CD14-positive monocyte (primary cell): ENCODE data around the gene KRT82. TPM values are rescaled to one million over a fixed set of nuclear protein-coding genes. Genes with fewer than 3 reads are reported as not detected.
A peak's percentile ranks its signal among the peaks of the same experiment; 100 is the strongest.

ENCODE experiments used
- DNase-seq, 3 donors: peaks; one replicate each; pipeline ENCODE4 v3.0.0-alpha.2; 2011 to 2022
- H2AFZ ChIP-seq: 2 replicates; pipeline ENCODE4 v1.6.0; 2012; ENCODE audit warnings: mild to moderate bottlenecking, low read depth, low read length, inconsistent platforms; ENCODE audit not compliant: insufficient read depth, poor library complexity, severe bottlenecking
- H3K27ac ChIP-seq, 2 donors: 1 replicate in 1 of 2; 2 replicates in 1 of 2; pipeline ENCODE4 v1.5.1; 2012 to 2013; ENCODE audit warnings: low read length in 2 of 2, control low read depth in 1 of 2, inconsistent platforms in 1 of 2, low read depth in 1 of 2, mild to moderate bottlenecking in 1 of 2
- H3K27me3 ChIP-seq, 2 donors: one replicate each; pipeline versions ENCODE4 v1.6.0 to v1.6.1; 2011 to 2013; ENCODE audit warnings: low read length in 2 of 2; ENCODE audit not compliant: control insufficient read depth in 2 of 2, insufficient read depth in 2 of 2
- H3K36me3 ChIP-seq, 2 donors: replicated peaks in 1 of 2; 1 replicate in 1 of 2; 2 replicates in 1 of 2; pipeline versions ENCODE4 v1.5.1 to v1.6.1; 2012 to 2013; ENCODE audit warnings: low read length in 2 of 2, control low read depth in 1 of 2, inconsistent platforms in 1 of 2, mild to moderate bottlenecking in 1 of 2; ENCODE audit not compliant: insufficient read depth in 2 of 2, control insufficient read depth in 1 of 2
- H3K4me1 ChIP-seq, 2 donors: 1 replicate in 1 of 2; 2 replicates in 1 of 2; pipeline versions ENCODE4 v1.5.1 to v1.6.1; 2012 to 2013; ENCODE audit warnings: low read length in 2 of 2, control low read depth in 1 of 2, inconsistent platforms in 1 of 2, mild to moderate bottlenecking in 1 of 2, moderate library complexity in 1 of 2; ENCODE audit not compliant: insufficient read depth in 2 of 2, control insufficient read depth in 1 of 2
- H3K4me2 ChIP-seq: replicated peaks from 2 replicates; pipeline ENCODE3; 2012; ENCODE audit warnings: low read length, moderate library complexity, mild to moderate bottlenecking; ENCODE audit not compliant: poor library complexity, severe bottlenecking; ENCODE audit errors: extremely low read depth
- H3K4me3 ChIP-seq, 3 experiments: fragments of 200-600 bp in 1 of 3; sonication (generic) in 1 of 3; replicated peaks in 1 of 3; 1 replicate in 2 of 3; 2 replicates in 1 of 3; pipeline ENCODE4 v1.5.1; 2011 to 2013; ENCODE audit warnings: low read length in 3 of 3, mild to moderate bottlenecking in 3 of 3, control low read depth in 2 of 3, low read depth in 2 of 3, inconsistent platforms in 1 of 3, moderate library complexity in 1 of 3
- H3K79me2 ChIP-seq: 2 replicates; pipeline ENCODE4 v1.6.0; 2012; ENCODE audit warnings: mild to moderate bottlenecking, control low read depth, inconsistent platforms, low read length, moderate library complexity; ENCODE audit not compliant: insufficient read depth
- H3K9ac ChIP-seq: 2 replicates; pipeline ENCODE4 v1.6.0; 2017; ENCODE audit warnings: low read length, mild to moderate bottlenecking; ENCODE audit not compliant: insufficient read depth, poor library complexity, severe bottlenecking
- H3K9me3 ChIP-seq, 2 donors: replicated peaks in 1 of 2; 1 replicate in 1 of 2; 2 replicates in 1 of 2; pipeline versions ENCODE4 v1.5.1 to v1.6.1; 2012 to 2013; ENCODE audit warnings: low read length in 2 of 2, control low read depth in 1 of 2; ENCODE audit not compliant: control insufficient read depth in 1 of 2, insufficient read depth in 1 of 2
- H4K20me1 ChIP-seq: 2 replicates; pipeline ENCODE4 v1.6.0; 2012; ENCODE audit warnings: mild to moderate bottlenecking, low read length, control low read depth, moderate library complexity; ENCODE audit not compliant: insufficient read depth
- H3K27ac Mint-ChIP-seq, 7 donors: one replicate each; pipeline ENCODE4 v1.8.0; 2020; ENCODE audit warnings: mild to moderate bottlenecking in 7 of 7, mixed read lengths in 7 of 7, moderate library complexity in 6 of 7, inconsistent platforms in 2 of 7
- H3K27me3 Mint-ChIP-seq, 3 donors: one replicate each; pipeline ENCODE4 v1.8.0; 2021 to 2022; ENCODE audit warnings: low read depth in 3 of 3, mild to moderate bottlenecking in 3 of 3, mixed read lengths in 3 of 3, moderate library complexity in 3 of 3, inconsistent platforms in 1 of 3
- H3K36me3 Mint-ChIP-seq, 2 donors: one replicate each; pipeline ENCODE4 v1.8.0; 2020; ENCODE audit warnings: mixed read lengths in 2 of 2, inconsistent platforms in 1 of 2, mild to moderate bottlenecking in 1 of 2
- H3K4me1 Mint-ChIP-seq: one replicate; pipeline ENCODE4 v1.8.0; 2020; ENCODE audit warnings: mild to moderate bottlenecking, mixed read lengths
- H3K4me3 Mint-ChIP-seq, 2 donors: one replicate each; pipeline ENCODE4 v1.8.0; 2020; ENCODE audit warnings: mild to moderate bottlenecking in 2 of 2, mixed read lengths in 2 of 2, moderate library complexity in 1 of 2
- H3K9me3 Mint-ChIP-seq, 7 donors: one replicate each; pipeline ENCODE4 v1.8.0; 2020 to 2022; ENCODE audit warnings: mixed read lengths in 7 of 7, mild to moderate bottlenecking in 6 of 7, moderate library complexity in 6 of 7, inconsistent platforms in 2 of 7
- CTCF ChIP-seq: fragments of 200-600 bp; IDR thresholded peaks from one replicate; pipeline ENCODE4 v1.8.0; 2022; ENCODE audit warnings: antibody characterized with exemption, mild to moderate bottlenecking
- WGBS: methylation state at CpG from one replicate; pipeline ENCODE4 v1.1.5; 2013; ENCODE audit warnings: missing lambda C conversion rate; ENCODE audit not compliant: insufficient coverage; 5-methylcytosine and 5-hydroxymethylcytosine counted together
- intact Hi-C, 2 donors: fragments of 100-400 bp; cut with micrococcal nuclease; formaldehyde crosslinking; loops; one replicate each; pipeline versions ENCODE4 v1.15.0 to v1.15.1; 2023
- polyA plus RNA-seq, 3 donors: library from polyadenylated mRNA; depleted of rRNA in 1 of 3; unstranded in 2 of 3; stranded (reverse) in 1 of 3; fragments of 300-500 nt in 2 of 3; fragments of >200 nt in 1 of 3; fragmentation: Illumina TruSeq in 2 of 3; gene quantifications; 1 replicate in 2 of 3; 2 replicates in 1 of 3; pipeline ENCODE4 v1.2.3, GENCODE V29; 2012 to 2021

KRT82 gene
- polyA plus RNA-seq, 3 donors = not detected

GRCh38 chr12:52394836-52395405 lies 11.2 kb downstream of the KRT82 start:
- H3K79me2 ChIP-seq = no peaks in the 10 kb centered on the region
- intact Hi-C loops = no loop called here
- H3K4me2 ChIP-seq = no peak overlapping the region
- Mint-ChIP-seq H3K36me3 (no peaks in the 10 kb centered on the region), H3K27ac (peak overlapping the region in 1 of 7 donors; percentile 10), H3K27me3 (peaks cover 2 to 12% (median 4%) of the 10 kb centered on the region in 3 donors), H3K4me1 (no peaks in the 10 kb centered on the region), H3K4me3 (no peak overlapping the region), H3K9me3 (peaks cover 0 to 2% (median 0%) of the 10 kb centered on the region in 7 donors)
- H3K27ac ChIP-seq = no peak overlapping the region
- no peak overlapping the region for H3K4me3 ChIP-seq
- no peak overlapping the region for H3K9ac ChIP-seq
- no peaks in the 10 kb centered on the region for H3K36me3 ChIP-seq
- no peak overlapping the region for H2AFZ ChIP-seq
- 82% methylated on average over 13 of the region's 13 CpGs for WGBS
- no peaks in the 10 kb centered on the region for H3K9me3 ChIP-seq
- no peak for DNase-seq
- no peaks in the 10 kb centered on the region for H3K27me3 ChIP-seq
- no peak for TF ChIP-seq CTCF
- no peaks in the 10 kb centered on the region for H4K20me1 ChIP-seq
- no peaks in the 10 kb centered on the region for H3K4me1 ChIP-seq

GRCh38 chr12:52392465-52393007 lies 13.6 kb downstream of the KRT82 start:
- Histone ChIP-seq H3K9ac (no peak overlapping the region), H3K79me2 (no peaks in the 10 kb centered on the region), H3K36me3 (no peaks in the 10 kb centered on the region), H3K9me3 (no peaks in the 10 kb centered on the region), H3K4me2 (no peak overlapping the region), H3K27me3 (no peaks in the 10 kb centered on the region), H3K4me1 (no peaks in the 10 kb centered on the region), H3K27ac (no peak overlapping the region), H4K20me1 (no peaks in the 10 kb centered on the region), H2AFZ (no peak overlapping the region), H3K4me3 (no peak overlapping the region)
- intact Hi-C loops = no loop called here
- no peak for TF ChIP-seq CTCF
- no peaks in the 10 kb centered on the region for H3K36me3 Mint-ChIP-seq
- H3K4me1 Mint-ChIP-seq = no peaks in the 10 kb centered on the region
- H3K9me3 Mint-ChIP-seq = no peaks in the 10 kb centered on the region
- H3K27ac Mint-ChIP-seq = no peak overlapping the region
- H3K27me3 Mint-ChIP-seq = peaks cover 2 to 9% (median 7%) of the 10 kb centered on the region in 3 donors
- 86% methylated on average over 2 of the region's 7 CpGs for WGBS
- no peak for DNase-seq
- H3K4me3 Mint-ChIP-seq = no peak overlapping the region
